Measurements from ENCODE around the gene PIK3C3.

PIK3C3 gene

DNA sequence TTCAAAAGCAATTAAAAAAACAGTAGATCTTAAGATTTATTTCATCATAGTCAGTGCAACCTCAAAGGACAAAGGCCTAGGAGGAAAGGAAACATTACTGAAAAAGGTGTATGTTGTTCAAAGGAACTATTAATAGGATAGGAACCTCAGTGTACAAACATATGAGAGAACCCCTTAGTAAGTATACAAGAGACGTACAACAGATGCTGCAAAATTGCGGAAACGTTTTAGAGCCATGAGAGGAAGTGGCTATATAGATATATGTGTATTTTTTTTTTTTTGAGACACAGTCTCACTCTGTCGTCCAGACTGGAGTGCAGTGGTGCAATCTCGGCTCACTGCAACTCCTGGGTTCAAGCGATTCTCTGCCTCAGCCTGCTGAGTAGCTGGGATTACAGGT is 22.2 kb downstream of the PIK3C3 start (continued):
- no peak for TF ChIP-seq TSHZ2 (CRISPR knock-in tag; IDR thresholded peaks at IDR 0.05)
- TF ChIP-seq ESRRG (CRISPR knock-in tag; IDR thresholded peaks at IDR 0.05): no peak
- no peak for TF ChIP-seq ARNTL (CRISPR knock-in tag; IDR thresholded peaks at IDR 0.05; ENCODE audit: borderline replicate concordance, low read depth)
- no peak for TF ChIP-seq PPARA (CRISPR knock-in tag; IDR thresholded peaks at IDR 0.05; ENCODE audit: borderline replicate concordance)
- no peak for TF ChIP-seq GLIS3 (CRISPR knock-in tag; IDR thresholded peaks at IDR 0.05)
- TF ChIP-seq CSDC2 (CRISPR knock-in tag; IDR thresholded peaks at IDR 0.05): no peak
- TF ChIP-seq TOX (CRISPR knock-in tag; IDR thresholded peaks at IDR 0.05; ENCODE audit: borderline replicate concordance): no peak

DNA sequence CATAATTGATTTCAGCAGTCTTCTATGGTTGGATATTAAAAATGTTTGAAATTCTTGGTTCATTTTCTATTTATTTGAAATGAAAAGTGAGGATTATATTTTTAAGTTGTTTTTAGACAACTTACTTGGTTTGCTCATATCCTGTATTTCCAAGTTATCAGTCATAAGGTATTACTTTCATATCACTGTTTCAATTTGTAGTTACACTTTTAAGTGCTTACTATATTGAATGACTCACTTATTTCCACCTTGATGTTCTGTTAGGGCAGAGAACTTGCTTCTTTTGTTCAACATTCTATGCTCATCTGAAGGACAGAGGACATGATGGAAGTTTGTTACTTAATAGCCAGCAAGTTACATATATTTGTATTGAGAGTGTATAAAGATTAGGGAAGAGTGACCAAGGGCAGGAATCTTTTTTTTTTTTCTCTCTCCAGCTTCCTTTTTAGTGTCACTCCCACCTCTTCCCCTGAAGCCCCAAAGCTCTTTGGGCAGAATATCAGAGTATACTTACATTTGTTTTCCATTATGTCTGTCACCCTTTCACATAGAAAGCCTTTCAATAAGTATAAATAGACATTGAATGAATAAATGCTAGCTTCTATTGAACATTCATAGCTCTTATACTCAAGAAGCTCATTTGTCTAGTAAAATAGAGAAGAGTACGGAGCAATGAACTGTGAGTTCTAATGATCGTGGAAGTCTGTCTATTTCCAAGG is 28.1 kb downstream of the PIK3C3 start:
- TF ChIP-seq, protein P1, sequence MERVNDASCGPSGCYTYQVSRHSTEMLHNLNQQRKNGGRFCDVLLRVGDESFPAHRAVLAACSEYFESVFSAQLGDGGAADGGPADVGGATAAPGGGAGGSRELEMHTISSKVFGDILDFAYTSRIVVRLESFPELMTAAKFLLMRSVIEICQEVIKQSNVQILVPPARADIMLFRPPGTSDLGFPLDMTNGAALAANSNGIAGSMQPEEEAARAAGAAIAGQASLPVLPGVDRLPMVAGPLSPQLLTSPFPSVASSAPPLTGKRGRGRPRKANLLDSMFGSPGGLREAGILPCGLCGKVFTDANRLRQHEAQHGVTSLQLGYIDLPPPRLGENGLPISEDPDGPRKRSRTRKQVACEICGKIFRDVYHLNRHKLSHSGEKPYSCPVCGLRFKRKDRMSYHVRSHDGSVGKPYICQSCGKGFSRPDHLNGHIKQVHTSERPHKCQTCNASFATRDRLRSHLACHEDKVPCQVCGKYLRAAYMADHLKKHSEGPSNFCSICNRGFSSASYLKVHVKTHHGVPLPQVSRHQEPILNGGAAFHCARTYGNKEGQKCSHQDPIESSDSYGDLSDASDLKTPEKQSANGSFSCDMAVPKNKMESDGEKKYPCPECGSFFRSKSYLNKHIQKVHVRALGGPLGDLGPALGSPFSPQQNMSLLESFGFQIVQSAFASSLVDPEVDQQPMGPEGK (CRISPR knock-in tag; IDR thresholded peaks at IDR 0.05; ENCODE audit: borderline replicate concordance): no peak
- no peak for TF ChIP-seq ARNTL (CRISPR knock-in tag; IDR thresholded peaks at IDR 0.05; ENCODE audit: borderline replicate concordance, low read depth)
- no peak for TF ChIP-seq ZFP3 (CRISPR knock-in tag; IDR thresholded peaks at IDR 0.05)
- TF ChIP-seq, protein P2, sequence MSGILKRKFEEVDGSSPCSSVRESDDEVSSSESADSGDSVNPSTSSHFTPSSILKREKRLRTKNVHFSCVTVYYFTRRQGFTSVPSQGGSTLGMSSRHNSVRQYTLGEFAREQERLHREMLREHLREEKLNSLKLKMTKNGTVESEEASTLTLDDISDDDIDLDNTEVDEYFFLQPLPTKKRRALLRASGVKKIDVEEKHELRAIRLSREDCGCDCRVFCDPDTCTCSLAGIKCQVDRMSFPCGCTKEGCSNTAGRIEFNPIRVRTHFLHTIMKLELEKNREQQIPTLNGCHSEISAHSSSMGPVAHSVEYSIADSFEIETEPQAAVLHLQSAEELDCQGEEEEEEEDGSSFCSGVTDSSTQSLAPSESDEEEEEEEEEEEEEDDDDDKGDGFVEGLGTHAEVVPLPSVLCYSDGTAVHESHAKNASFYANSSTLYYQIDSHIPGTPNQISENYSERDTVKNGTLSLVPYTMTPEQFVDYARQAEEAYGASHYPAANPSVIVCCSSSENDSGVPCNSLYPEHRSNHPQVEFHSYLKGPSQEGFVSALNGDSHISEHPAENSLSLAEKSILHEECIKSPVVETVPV (CRISPR knock-in tag; IDR thresholded peaks at IDR 0.05): no peak
- no peak for TF ChIP-seq PPARA (CRISPR knock-in tag; IDR thresholded peaks at IDR 0.05; ENCODE audit: borderline replicate concordance)
- TF ChIP-seq ZNF565 (CRISPR knock-in tag; conservative IDR thresholded peaks at IDR 0.05; ENCODE audit: low read depth): no peak
- no peak for TF ChIP-seq ZC3H10 (CRISPR knock-in tag; IDR thresholded peaks at IDR 0.05)
- TF ChIP-seq CSDC2 (CRISPR knock-in tag; IDR thresholded peaks at IDR 0.05): no peak
- TF ChIP-seq ZNF8 (CRISPR knock-in tag; IDR thresholded peaks at IDR 0.05): no peak
- no peak for TF ChIP-seq GLIS3 (CRISPR knock-in tag; IDR thresholded peaks at IDR 0.05)
- ATAC-seq: peak; percentile 27; the same call in 1 of the 3 replicates

GRCh38 chr18:41985914-41986313 is 30.9 kb downstream of the PIK3C3 start:
- no peak for TF ChIP-seq POU6F1 (CRISPR knock-in tag; IDR thresholded peaks at IDR 0.05; ENCODE audit: borderline replicate concordance, low read depth)
- TF ChIP-seq, protein P1 (CRISPR knock-in tag; IDR thresholded peaks at IDR 0.05; ENCODE audit: borderline replicate concordance): no peak
- TF ChIP-seq CSDC2 (CRISPR knock-in tag; IDR thresholded peaks at IDR 0.05): no peak
- no peak for TF ChIP-seq ESRRG (CRISPR knock-in tag; IDR thresholded peaks at IDR 0.05)
- no peak for ATAC-seq

DNA sequence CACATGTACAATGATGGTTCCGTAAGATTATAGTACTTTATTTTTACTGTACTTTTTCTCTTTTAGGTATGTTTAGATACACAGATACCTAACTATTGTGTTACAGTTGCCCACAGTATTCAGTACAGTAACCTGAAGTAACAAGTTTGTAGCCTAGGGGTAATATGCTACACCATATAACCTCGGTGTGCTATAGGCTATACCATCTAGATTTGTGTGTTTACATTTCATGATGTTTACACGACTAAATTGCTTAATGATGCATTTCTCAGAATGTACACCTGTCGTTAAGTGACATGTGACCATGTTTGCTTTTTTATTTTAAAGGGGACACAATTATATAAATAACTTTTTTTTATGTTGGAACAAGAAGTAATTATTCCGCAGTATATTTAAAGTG is 34.5 kb downstream of the PIK3C3 start:
- no peak for ATAC-seq
- no peak for TF ChIP-seq TSHZ2 (CRISPR knock-in tag; IDR thresholded peaks at IDR 0.05)
- no peak for TF ChIP-seq ZNF565 (CRISPR knock-in tag; conservative IDR thresholded peaks at IDR 0.05; ENCODE audit: low read depth)
- no peak for TF ChIP-seq GLIS3 (CRISPR knock-in tag; IDR thresholded peaks at IDR 0.05)
- TF ChIP-seq POU6F1 (CRISPR knock-in tag; IDR thresholded peaks at IDR 0.05; ENCODE audit: borderline replicate concordance, low read depth): no peak
- TF ChIP-seq CREB5 (CRISPR knock-in tag; IDR thresholded peaks at IDR 0.05; ENCODE audit: low read depth): no peak
- no peak for TF ChIP-seq ZFP30 (CRISPR knock-in tag; IDR thresholded peaks at IDR 0.05)
- TF ChIP-seq PPARA (CRISPR knock-in tag; IDR thresholded peaks at IDR 0.05; ENCODE audit: borderline replicate concordance): no peak
- no peak for TF ChIP-seq SNAI2 (CRISPR knock-in tag; IDR thresholded peaks at IDR 0.05)
- no peak for TF ChIP-seq ESRRG (CRISPR knock-in tag; IDR thresholded peaks at IDR 0.05)
- TF ChIP-seq ZFP3 (CRISPR knock-in tag; IDR thresholded peaks at IDR 0.05): no peak
